ENCODE results near the gene EPHB6.

Gene EPHB6

GRCh38 chr7:142868986-142869415 lies 14.1 kb downstream of the EPHB6 start:
- H3K27ac ChIP-seq = no peak overlapping the region
- no peak for TF ChIP-seq CTCF (IDR thresholded peaks at IDR 0.05)
- no peak for DNase-seq (ENCODE audit: low spot score)
- H3K4me3 ChIP-seq = no peak overlapping the region

DNA sequence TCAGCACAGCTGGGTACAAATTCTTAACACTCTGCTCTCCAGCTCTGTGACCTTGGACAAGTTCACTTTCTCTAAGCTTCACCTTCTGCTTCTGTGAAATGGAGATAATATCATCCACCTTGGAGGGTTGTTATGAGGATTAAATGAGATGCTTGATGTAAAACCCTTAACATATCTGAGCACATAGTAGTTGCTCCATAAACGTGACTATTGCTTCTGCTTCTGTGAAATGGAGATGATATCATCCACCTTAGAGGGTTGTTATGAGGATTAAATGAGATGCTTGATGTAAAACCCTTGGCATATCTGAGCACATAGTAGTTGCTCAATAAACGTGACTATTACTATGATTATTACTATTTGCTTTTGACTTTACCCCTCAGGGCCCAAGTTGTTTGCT lies 14.6 kb downstream of the EPHB6 start:
- DNase-seq (ENCODE audit: low spot score) = no peak
- Histone ChIP-seq H3K27ac (no peak overlapping the region), H3K4me3 (no peak overlapping the region)
- no peak for TF ChIP-seq CTCF (IDR thresholded peaks at IDR 0.05)

- DNase-seq (ENCODE audit: low spot score) = no peak
- Histone ChIP-seq H3K27ac (no peak overlapping the region), H3K4me3 (no peak overlapping the region)
- TF ChIP-seq CTCF (IDR thresholded peaks at IDR 0.05) = no peak
Measured at GRCh38 chr7:142870147-142870559, 15.3 kb downstream of the EPHB6 start.

- H3K4me3 ChIP-seq = no peak overlapping the region
- H3K27ac ChIP-seq = no peak overlapping the region
- no peak for TF ChIP-seq CTCF (IDR thresholded peaks at IDR 0.05)
- DNase-seq (ENCODE audit: low spot score) = peak; percentile 66
Measured at GRCh38 chr7:142870566-142871259, 15.8 kb downstream of the EPHB6 start.

GRCh38 chr7:142871260-142872105 lies 16.6 kb downstream of the EPHB6 start:
- TF ChIP-seq CTCF (IDR thresholded peaks at IDR 0.05) = no peak

GRCh38 chr7:142872106-142872675 lies 17.3 kb downstream of the EPHB6 start:
- no peak for TF ChIP-seq CTCF (IDR thresholded peaks at IDR 0.05)
- H3K27ac ChIP-seq = no peak overlapping the region
- H3K4me3 ChIP-seq = no peak overlapping the region
- DNase-seq (ENCODE audit: low spot score) = peak; percentile 70

More at GRCh38 chr7:142871260-142872105, 16.6 kb downstream of the EPHB6 start:
- DNase-seq (ENCODE audit: low spot score) = no peak
- no peak overlapping the region for H3K4me3 ChIP-seq
- no peak overlapping the region for H3K27ac ChIP-seq

Data from coronary artery (tissue), 2 donors.